K562 (cell line): ENCODE measurements around the gene HMCN2. TPM values are rescaled to one million over a fixed set of nuclear protein-coding genes. Genes with fewer than 3 reads are reported as not detected.
A peak's percentile ranks its signal among the peaks of the same experiment; 100 is the strongest.

ENCODE experiments used
- ATAC-seq: fragments of 200-7000 bp; cut with Tn5 transposase; 3 replicates; pipeline ENCODE4 v1.9.1; 2020; ENCODE audit warnings: moderate library complexity
- BruUV-seq: library from RNA; stranded (reverse); fragments of 400-500 nt; replicated peaks from 2 replicates; lab custom pipeline; 2021; lab: Mats Ljungman, UMichigan
- CTCF ChIA-PET: fragments of 300-600 bp; formaldehyde crosslinking; extraction: SDS; loops from one replicate; lab custom pipeline; 2021; ENCODE audit warnings: low intra/inter-chr PET ratio; lab: Yijun Ruan, JAX
- POLR2A ChIA-PET: fragments of 300-600, 350-650 bp; sonication (Branson Sonifier 250); formaldehyde crosslinking; extraction: SDS; loops from one replicate; lab custom pipeline; 2021; ENCODE audit warnings: antibody characterized with exemption, inconsistent platforms; lab: Yijun Ruan, JAX
- DNase-seq, 4 experiments: peaks; one replicate each; pipeline versions ENCODE4 v3.0.0 to v3.0.0-alpha.2; 2011 to 2018; ENCODE audit warnings: low spot score in 3 of 4, mixed read lengths in 3 of 4; ENCODE audit errors: extremely low read depth in 1 of 4
- FAIRE-seq: peaks from 2 replicates; lab custom pipeline; 2011; peaks lifted over from hg19 to GRCh38; lab: Jason Lieb, UNC
- H2AFZ ChIP-seq: 2 replicates; pipeline ENCODE4 v1.6.0; 2011; ENCODE audit warnings: low read depth, low read length, control low read depth, inconsistent platforms
- H3K27ac ChIP-seq: fragments of 200-600 bp; 3 replicates; pipeline ENCODE4 v1.8.0; 2011; ENCODE audit warnings: low read depth, mild to moderate bottlenecking, control low read depth, inconsistent platforms, low read length, moderate library complexity, mixed read lengths; ENCODE audit errors: extremely low read depth
- H3K27me3 ChIP-seq, 2 experiments: fragments of 300-600 bp in 1 of 2; 2 replicates in 1 of 2; 3 replicates in 1 of 2; pipeline versions ENCODE4 v1.6.0 to v1.8.0; 2011; ENCODE audit warnings: inconsistent platforms in 2 of 2, low read length in 2 of 2, mild to moderate bottlenecking in 1 of 2, mixed read lengths in 1 of 2, moderate library complexity in 1 of 2; ENCODE audit not compliant: control insufficient read depth in 2 of 2, insufficient read depth in 2 of 2
- H3K36me3 ChIP-seq: fragments of 300-600 bp; 3 replicates; pipeline ENCODE4 v1.8.0; 2011; ENCODE audit warnings: mild to moderate bottlenecking, low read length, inconsistent platforms; ENCODE audit not compliant: control insufficient read depth, insufficient read depth
- H3K4me1 ChIP-seq, 2 experiments: fragments of 200-600 bp in 1 of 2; replicated peaks in 1 of 2; 2 replicates in 1 of 2; 3 replicates in 1 of 2; pipeline versions ENCODE4 v1.5.1 to v1.8.0; 2011; ENCODE audit warnings: inconsistent platforms in 2 of 2, low read length in 2 of 2, mild to moderate bottlenecking in 1 of 2, mixed read lengths in 1 of 2, moderate library complexity in 1 of 2; ENCODE audit not compliant: control insufficient read depth in 2 of 2, insufficient read depth in 2 of 2
- H3K4me2 ChIP-seq: 2 replicates; pipeline ENCODE4 v1.6.1; 2011; ENCODE audit warnings: low read length, control low read depth, inconsistent platforms, mixed read lengths; ENCODE audit not compliant: insufficient read depth
- H3K4me3 ChIP-seq: fragments of 200-600 bp; sonication (generic), shearing (Covaris generic); 2 replicates; pipeline ENCODE4 v1.5.1; 2016; ENCODE audit warnings: control low read depth, inconsistent platforms
- H3K79me2 ChIP-seq: fragments of 200-600 bp; 3 replicates; pipeline ENCODE4 v1.8.0; 2011; ENCODE audit warnings: low read length, inconsistent platforms; ENCODE audit not compliant: control insufficient read depth, insufficient read depth
- H3K9ac ChIP-seq, 2 experiments: 2 replicates each; pipeline versions ENCODE4 v1.6.0 to v1.6.1; 2011; ENCODE audit warnings: low read depth in 2 of 2, low read length in 2 of 2, control low read depth in 1 of 2, inconsistent platforms in 1 of 2, mild to moderate bottlenecking in 1 of 2, mixed read lengths in 1 of 2; ENCODE audit not compliant: insufficient read depth in 1 of 2
- H3K9me1 ChIP-seq: one replicate; pipeline ENCODE4 v1.6.0; 2011; ENCODE audit warnings: inconsistent platforms, mild to moderate bottlenecking, low read length, moderate library complexity; ENCODE audit not compliant: control insufficient read depth, insufficient read depth
- H3K9me3 ChIP-seq: replicated peaks from 2 replicates; pipeline ENCODE4 v1.5.1; 2011; ENCODE audit warnings: low read depth, low read length, inconsistent platforms; ENCODE audit not compliant: control insufficient read depth, insufficient read depth
- H4K20me1 ChIP-seq: replicated peaks from 2 replicates; pipeline ENCODE4 v1.6.1; 2011; ENCODE audit warnings: low read length, inconsistent platforms, mixed read lengths; ENCODE audit not compliant: control insufficient read depth, insufficient read depth
- ARNT ChIP-seq, 2 experiments: fragments of 450-650 bp; IDR thresholded peaks; 2 replicates each; pipeline ENCODE4 v1.6.1; 2016; ENCODE audit warnings: mild to moderate bottlenecking in 1 of 2
- BRCA1 ChIP-seq, 2 experiments: fragments of 450-650 bp in 1 of 2; sonication (generic) in 1 of 2; formaldehyde crosslinking in 1 of 2; IDR thresholded peaks; 2 replicates each; pipeline versions ENCODE4 v1.5.0 to v1.6.1; 2017 to 2020; ENCODE audit warnings: mild to moderate bottlenecking in 1 of 2, missing genetic modification reagents in 1 of 2
- ETS2 ChIP-seq: IDR thresholded peaks from 2 replicates; pipeline ENCODE4 v1.6.1; 2016; ENCODE audit warnings: borderline replicate concordance, missing genetic modification characterization, mild to moderate bottlenecking, moderate library complexity, missing compliant biosample characterization; ENCODE audit not compliant: poor library complexity, severe bottlenecking
- MAFF ChIP-seq: IDR thresholded peaks from 2 replicates; pipeline ENCODE4 v1.6.1; 2012; ENCODE audit warnings: low read length, improper control_type of control experiment
- MTA1 ChIP-seq: fragments of 450-650 bp; IDR thresholded peaks from 2 replicates; pipeline ENCODE4 v1.6.1; 2017; ENCODE audit warnings: borderline replicate concordance
- NCOA6 ChIP-seq: fragments of 450-650 bp; IDR thresholded peaks from 2 replicates; pipeline ENCODE4 v1.6.1; 2017; ENCODE audit warnings: mild to moderate bottlenecking
- SLC30A9 ChIP-seq: fragments of 250-450 bp; sonication (Bioruptor Pico); IDR thresholded peaks from 2 replicates; pipeline ENCODE4 v1.8.0; 2022; ENCODE audit warnings: mild to moderate bottlenecking, moderate library complexity
- SP2 ChIP-seq: IDR thresholded peaks from 2 replicates; pipeline ENCODE4 v1.6.1; 2011; ENCODE audit warnings: mild to moderate bottlenecking, low read depth, low read length, moderate library complexity; ENCODE audit not compliant: poor library complexity, severe bottlenecking; ENCODE audit errors: extremely low read depth
- ZNF316 ChIP-seq: fragments of 450-650 bp; IDR thresholded peaks from 2 replicates; pipeline ENCODE4 v1.6.1; 2016
- ZNF444 ChIP-seq: fragments of 250-450 bp; sonication (Bioruptor Pico); IDR thresholded peaks from 2 replicates; pipeline ENCODE4 v1.4.0; 2020; ENCODE audit warnings: mild to moderate bottlenecking, moderate library complexity
- ZNF507 ChIP-seq: conservative IDR thresholded peaks from 2 replicates; pipeline ENCODE4 v1.6.1; 2017; ENCODE audit warnings: missing genetic modification characterization, missing compliant biosample characterization
- WGBS: fragments of 100-300 bp; shearing (Covaris generic); methylation state at CpG from one replicate; pipeline ENCODE4 v1.1.6; 2016; ENCODE audit warnings: low coverage, mixed read lengths; ENCODE audit not compliant: insufficient coverage; ENCODE audit errors: missing lambda C conversion rate; 5-methylcytosine and 5-hydroxymethylcytosine counted together
- in situ Hi-C: fragments of 300-500 bp; cut with MboI; formaldehyde crosslinking; loops from 4 replicates; pipeline ENCODE4 v1.15.0; 2018; ENCODE audit warnings: inconsistent platforms, mixed read lengths
- intact Hi-C: fragments of 100-400 bp; cut with micrococcal nuclease; formaldehyde crosslinking; loops from 2 replicates; pipeline ENCODE4 v1.14.2; 2022
- polyA plus RNA-seq, 8 experiments: library from polyadenylated mRNA; depleted of rRNA in 4 of 8; stranded (reverse) in 5 of 8; unstranded in 3 of 8; fragments of >200 nt; fragmentation: Nextera tagmentation in 2 of 8; fragmentation: Illumina TruSeq in 1 of 8; extraction: Ambion mirVana in 2 of 8; extraction: Trizol in 1 of 8; gene quantifications; 2 replicates each; pipeline versions ENCODE4 v1.2.1 to v1.2.3, GENCODE V29; 2011 to 2014; ENCODE audit warnings: inconsistent platforms in 1 of 8, missing spikeins in 1 of 8
- total RNA-seq, 7 experiments: library from RNA; depleted of rRNA in 6 of 7; stranded (reverse); fragments of >200 nt in 6 of 7; fragmentation: Illumina TruSeq in 2 of 7; extraction: Trizol in 2 of 7; gene quantifications; 2 replicates each; pipeline versions ENCODE4 v1.2.1 to v1.2.3, GENCODE V29; 2011 to 2021; ENCODE audit warnings: low replicate concordance in 1 of 7
- TF ChIP-seq, protein P1 (sequence below): fragments of 250-450 bp; sonication (Bioruptor Pico); IDR thresholded peaks from 2 replicates; pipeline ENCODE4 v1.4.0; 2020
- TF ChIP-seq, protein P2 (sequence below): fragments of 250-450 bp; sonication (Bioruptor Pico); IDR thresholded peaks from 2 replicates; pipeline ENCODE4 v1.8.0; 2021; ENCODE audit warnings: borderline replicate concordance, mild to moderate bottlenecking, moderate library complexity; ENCODE audit not compliant: poor library complexity, severe bottlenecking
- TF ChIP-seq, protein P3 (sequence below): sonication (generic); formaldehyde crosslinking; IDR thresholded peaks from 2 replicates; pipeline ENCODE4 v1.8.0; 2023; ENCODE audit warnings: mild to moderate bottlenecking, missing genetic modification reagents
- TF ChIP-seq, protein P4 (sequence below): sonication (generic); formaldehyde crosslinking; IDR thresholded peaks from 2 replicates; pipeline ENCODE4 v1.5.0; 2020; ENCODE audit warnings: missing genetic modification reagents

Gene HMCN2
- total and polyA plus RNA-seq, 9 of the 15 experiments (the other 6 are each of a cell fraction or from before 2014, with no cell fraction given): 0.01 TPM; not detected in 8

DNA sequence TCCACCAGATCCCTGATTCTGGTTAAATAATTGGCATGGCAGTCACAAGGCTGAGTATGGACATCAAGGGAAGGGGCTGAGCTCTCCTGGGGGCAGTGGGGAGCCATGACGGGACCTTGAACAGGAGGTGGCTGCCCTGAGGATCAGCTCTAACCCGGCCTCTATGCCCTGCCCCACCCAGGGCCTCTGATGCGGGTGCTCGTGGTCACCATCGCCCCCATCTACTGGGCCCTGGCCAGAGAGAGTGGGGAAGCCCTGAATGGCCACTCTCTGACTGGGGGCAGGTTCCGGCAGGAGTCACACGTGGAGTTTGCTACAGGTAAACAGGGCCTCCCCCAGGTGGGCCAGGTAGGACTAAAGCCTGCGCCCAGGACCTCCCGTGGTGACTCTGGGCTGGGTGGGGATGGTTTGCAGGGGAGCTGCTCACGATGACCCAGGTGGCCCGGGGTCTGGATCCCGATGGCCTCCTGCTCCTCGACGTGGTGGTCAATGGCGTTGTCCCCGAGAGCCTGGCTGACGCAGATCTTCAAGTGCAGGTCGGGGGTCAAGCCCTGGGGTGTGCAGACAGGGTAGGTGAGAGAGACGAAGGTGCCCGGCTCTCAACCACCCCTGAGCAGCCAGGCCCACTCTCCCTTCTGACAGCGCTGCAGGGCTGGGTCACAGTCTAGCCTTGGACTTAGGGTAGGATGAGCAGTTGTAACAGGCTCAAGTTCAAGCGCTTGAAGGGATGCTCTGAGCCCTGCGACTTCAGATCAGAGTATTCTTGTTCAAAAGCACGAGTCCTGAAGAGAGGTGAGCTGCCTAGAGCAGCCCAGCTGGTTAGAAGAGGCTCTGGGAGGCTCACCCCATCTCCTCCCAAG, 159.3 kb downstream of the HMCN2 start:
- no TSS peak for BruUV-seq
- FAIRE-seq (no peak), DNase-seq (no peak), ATAC-seq (no peak)
- no peak overlapping the region for H3K4me2 ChIP-seq
- peak overlapping the region in 1 of 2 experiments; percentile 17; a peak in 1 of 4 replicates for H3K9ac ChIP-seq
- H3K79me2 ChIP-seq: no peaks in the 10 kb centered on the region
- H4K20me1 ChIP-seq: no peaks in the 10 kb centered on the region; the same call in 1 of the 2 replicates
- ChIA-PET CTCF (no interaction called here), POLR2A (interaction anchor here (0.6 to 0.9 kb wide), 4 partner anchors 37 to 1233 kb away, joined by 3 read pairs; no protein-coding TSS in a partner anchor)
- no peak overlapping the region for H3K4me3 ChIP-seq
- in situ Hi-C loops (loop anchor here (10.0 kb wide), 1 partner anchor 760 kb away; the partner anchor contains the start of gene PRRX2), intact Hi-C loops (no loop called here)
- H3K36me3 ChIP-seq: no peaks in the 10 kb centered on the region
- 6% methylated on average over 23 of the region's 24 CpGs for WGBS
- peaks cover 0 to 21% of the 10 kb centered on the region in 2 experiments; a peak in 2 of 5 replicates for H3K4me1 ChIP-seq
- no peaks in the 10 kb centered on the region for H3K9me1 ChIP-seq
- peaks cover 47 to 90% of the 10 kb centered on the region in 2 experiments for H3K27me3 ChIP-seq
- no peaks in the 10 kb centered on the region for H3K9me3 ChIP-seq
- no peak overlapping the region for H2AFZ ChIP-seq
- H3K27ac ChIP-seq: no peak overlapping the region
- TF ChIP-seq MAFF (no peak), ZNF444 (CRISPR knock-in tag) (no peak), BRCA1 (IDR thresholded peaks at IDR 0.05) (no peak), BRCA1 (CRISPR knock-in tag; IDR thresholded peaks at IDR 0.05) (no peak), NCOA6 (no peak), ZNF507 (tag) (no peak), MTA1 (no peak), ARNT (IDR thresholded peaks at IDR 0.05) (no peak), SLC30A9 (no peak), ZNF316 (no peak), ETS2 (tag) (no peak), SP2 (no peak)
- TF ChIP-seq, protein P1, sequence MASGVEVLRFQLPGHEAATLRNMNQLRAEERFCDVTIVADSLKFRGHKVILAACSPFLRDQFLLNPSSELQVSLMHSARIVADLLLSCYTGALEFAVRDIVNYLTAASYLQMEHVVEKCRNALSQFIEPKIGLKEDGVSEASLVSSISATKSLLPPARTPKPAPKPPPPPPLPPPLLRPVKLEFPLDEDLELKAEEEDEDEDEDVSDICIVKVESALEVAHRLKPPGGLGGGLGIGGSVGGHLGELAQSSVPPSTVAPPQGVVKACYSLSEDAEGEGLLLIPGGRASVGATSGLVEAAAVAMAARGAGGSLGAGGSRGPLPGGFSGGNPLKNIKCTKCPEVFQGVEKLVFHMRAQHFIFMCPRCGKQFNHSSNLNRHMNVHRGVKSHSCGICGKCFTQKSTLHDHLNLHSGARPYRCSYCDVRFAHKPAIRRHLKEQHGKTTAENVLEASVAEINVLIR (CRISPR knock-in tag): no peak
- TF ChIP-seq, protein P2, sequence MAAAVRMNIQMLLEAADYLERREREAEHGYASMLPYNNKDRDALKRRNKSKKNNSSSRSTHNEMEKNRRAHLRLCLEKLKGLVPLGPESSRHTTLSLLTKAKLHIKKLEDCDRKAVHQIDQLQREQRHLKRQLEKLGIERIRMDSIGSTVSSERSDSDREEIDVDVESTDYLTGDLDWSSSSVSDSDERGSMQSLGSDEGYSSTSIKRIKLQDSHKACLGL (CRISPR knock-in tag): no peak
- TF ChIP-seq, protein P3, sequence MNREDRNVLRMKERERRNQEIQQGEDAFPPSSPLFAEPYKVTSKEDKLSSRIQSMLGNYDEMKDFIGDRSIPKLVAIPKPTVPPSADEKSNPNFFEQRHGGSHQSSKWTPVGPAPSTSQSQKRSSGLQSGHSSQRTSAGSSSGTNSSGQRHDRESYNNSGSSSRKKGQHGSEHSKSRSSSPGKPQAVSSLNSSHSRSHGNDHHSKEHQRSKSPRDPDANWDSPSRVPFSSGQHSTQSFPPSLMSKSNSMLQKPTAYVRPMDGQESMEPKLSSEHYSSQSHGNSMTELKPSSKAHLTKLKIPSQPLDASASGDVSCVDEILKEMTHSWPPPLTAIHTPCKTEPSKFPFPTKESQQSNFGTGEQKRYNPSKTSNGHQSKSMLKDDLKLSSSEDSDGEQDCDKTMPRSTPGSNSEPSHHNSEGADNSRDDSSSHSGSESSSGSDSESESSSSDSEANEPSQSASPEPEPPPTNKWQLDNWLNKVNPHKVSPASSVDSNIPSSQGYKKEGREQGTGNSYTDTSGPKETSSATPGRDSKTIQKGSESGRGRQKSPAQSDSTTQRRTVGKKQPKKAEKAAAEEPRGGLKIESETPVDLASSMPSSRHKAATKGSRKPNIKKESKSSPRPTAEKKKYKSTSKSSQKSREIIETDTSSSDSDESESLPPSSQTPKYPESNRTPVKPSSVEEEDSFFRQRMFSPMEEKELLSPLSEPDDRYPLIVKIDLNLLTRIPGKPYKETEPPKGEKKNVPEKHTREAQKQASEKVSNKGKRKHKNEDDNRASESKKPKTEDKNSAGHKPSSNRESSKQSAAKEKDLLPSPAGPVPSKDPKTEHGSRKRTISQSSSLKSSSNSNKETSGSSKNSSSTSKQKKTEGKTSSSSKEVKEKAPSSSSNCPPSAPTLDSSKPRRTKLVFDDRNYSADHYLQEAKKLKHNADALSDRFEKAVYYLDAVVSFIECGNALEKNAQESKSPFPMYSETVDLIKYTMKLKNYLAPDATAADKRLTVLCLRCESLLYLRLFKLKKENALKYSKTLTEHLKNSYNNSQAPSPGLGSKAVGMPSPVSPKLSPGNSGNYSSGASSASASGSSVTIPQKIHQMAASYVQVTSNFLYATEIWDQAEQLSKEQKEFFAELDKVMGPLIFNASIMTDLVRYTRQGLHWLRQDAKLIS (CRISPR knock-in tag): no peak
- TF ChIP-seq, protein P4, sequence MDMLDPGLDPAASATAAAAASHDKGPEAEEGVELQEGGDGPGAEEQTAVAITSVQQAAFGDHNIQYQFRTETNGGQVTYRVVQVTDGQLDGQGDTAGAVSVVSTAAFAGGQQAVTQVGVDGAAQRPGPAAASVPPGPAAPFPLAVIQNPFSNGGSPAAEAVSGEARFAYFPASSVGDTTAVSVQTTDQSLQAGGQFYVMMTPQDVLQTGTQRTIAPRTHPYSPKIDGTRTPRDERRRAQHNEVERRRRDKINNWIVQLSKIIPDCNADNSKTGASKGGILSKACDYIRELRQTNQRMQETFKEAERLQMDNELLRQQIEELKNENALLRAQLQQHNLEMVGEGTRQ (CRISPR knock-in tag): no peak
